NK-92 (cell line): ENCODE results near the gene DUSP8.

Source experiments
- DNase-seq: peaks from one replicate; lab custom pipeline; 2025; ENCODE audit not compliant: unreplicated experiment; lab: John Stamatoyannopoulos, UW

DUSP8 gene

DNA sequence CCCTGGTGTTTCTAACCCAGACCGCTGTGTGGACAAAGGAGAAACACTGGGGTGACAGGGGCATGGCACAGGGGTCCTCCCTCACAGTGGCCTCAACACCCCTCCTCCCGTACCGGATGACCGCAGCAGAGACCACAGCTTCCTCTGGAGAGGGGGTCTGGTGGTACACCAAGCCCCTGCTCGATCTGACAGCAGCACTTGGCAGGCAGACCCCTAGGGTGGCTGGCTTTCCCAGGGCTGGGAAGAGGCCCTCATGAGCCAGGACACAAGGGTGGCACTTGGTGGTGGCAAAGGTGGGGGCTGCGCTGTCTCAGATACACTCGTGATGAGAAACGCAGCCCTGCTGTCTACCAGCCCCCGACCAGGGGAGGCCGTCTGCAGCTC lies 38.7 kb downstream of the DUSP8 start:
- DNase-seq: no peak

- no peak for DNase-seq
These were observed 39.3 kb downstream of the DUSP8 start for GRCh38 chr11:1532606-1533341.

GRCh38 chr11:1532014-1532586 lies 40.0 kb downstream of the DUSP8 start:
- no peak for DNase-seq

- DNase-seq: no peak
These were observed 40.5 kb downstream of the DUSP8 start for GRCh38 chr11:1531449-1532013.

GRCh38 chr11:1530686-1531448 lies 41.2 kb downstream of the DUSP8 start:
- no peak for DNase-seq

- DNase-seq: no peak
These were observed 42.3 kb downstream of the DUSP8 start for GRCh38 chr11:1529774-1530173.

- DNase-seq: no peak
These were observed 42.8 kb downstream of the DUSP8 start for GRCh38 chr11:1529286-1529685.

DNA sequence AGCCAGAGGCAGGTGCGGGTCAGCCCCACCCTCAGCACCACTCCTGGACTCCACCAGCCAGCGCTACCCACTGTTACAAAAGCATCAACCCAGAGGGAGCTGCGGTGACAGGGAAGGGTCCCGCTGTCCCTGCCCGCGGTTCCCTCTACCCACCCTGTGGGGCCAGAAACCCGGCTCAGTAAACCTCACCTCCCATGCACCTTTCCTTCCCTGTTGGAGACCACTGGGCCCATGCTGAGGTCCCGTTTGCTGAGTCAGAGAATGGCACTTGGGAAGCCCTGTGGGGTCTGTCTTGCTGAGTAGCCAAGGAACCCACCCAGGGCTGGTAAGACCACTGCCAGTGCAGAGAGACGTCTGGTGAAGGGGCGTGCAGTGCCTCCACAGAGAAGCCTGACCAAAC lies 43.4 kb downstream of the DUSP8 start:
- no peak for DNase-seq

- no peak for DNase-seq
These were observed 45.3 kb downstream of the DUSP8 start for GRCh38 chr11:1526785-1527184.

DNA sequence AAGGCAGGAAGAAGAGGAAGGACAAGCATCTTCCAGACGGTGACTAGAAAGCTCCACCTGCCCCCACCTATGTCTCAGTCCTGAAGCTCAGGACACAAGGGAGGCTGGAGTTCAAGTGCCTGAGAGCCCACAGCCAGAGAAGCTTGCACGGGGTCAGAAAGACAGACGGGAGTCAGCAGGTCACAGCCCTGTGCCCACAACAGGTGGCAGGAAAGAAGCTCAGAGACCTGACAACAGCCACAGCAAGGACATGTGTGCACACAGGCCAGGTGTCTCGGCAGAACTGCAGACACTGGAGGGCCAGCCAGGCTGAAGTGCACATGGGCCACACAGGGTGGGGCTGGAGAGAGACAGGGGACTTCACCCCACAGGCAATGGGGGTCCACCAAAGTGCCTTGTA lies 48.3 kb downstream of the DUSP8 start:
- no peak for DNase-seq

DNA sequence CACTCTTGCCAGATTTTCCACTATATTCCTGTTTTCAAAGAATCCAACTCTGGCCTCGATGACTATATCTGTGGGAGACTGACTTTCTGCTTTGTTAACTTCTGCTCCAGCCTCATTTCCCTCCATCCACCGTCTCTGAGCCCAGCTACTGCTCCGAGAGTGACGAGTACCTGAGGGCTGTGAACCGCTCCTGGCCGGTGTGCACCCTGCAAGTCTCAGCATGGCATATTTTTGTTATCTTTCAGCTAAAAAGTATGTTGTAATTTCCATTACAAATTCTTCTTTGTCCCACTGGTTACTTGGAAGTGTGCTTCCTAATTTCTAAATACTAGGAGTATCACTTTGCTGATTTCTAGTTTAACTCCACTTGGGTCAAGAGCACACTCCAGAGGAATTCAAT lies 49.0 kb downstream of the DUSP8 start:
- DNase-seq: no peak

DNA sequence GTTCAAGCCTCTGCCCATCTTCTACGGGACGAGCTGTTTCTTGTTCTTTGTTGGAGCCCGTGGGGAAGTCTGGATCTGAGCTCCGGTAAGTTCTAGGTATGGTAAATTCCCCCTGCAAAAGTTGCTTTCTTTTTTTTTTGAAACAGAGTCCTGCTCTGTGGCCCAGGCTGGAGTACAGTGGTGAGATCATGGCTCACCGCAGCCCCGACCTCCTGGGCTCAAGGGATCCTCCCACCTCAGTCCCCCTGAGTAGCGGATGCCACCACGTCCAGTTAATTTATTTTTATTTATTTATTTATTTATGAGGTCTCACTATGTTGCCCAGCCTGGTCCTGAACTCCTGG lies 50.0 kb downstream of the DUSP8 start:
- no peak for DNase-seq

DNA sequence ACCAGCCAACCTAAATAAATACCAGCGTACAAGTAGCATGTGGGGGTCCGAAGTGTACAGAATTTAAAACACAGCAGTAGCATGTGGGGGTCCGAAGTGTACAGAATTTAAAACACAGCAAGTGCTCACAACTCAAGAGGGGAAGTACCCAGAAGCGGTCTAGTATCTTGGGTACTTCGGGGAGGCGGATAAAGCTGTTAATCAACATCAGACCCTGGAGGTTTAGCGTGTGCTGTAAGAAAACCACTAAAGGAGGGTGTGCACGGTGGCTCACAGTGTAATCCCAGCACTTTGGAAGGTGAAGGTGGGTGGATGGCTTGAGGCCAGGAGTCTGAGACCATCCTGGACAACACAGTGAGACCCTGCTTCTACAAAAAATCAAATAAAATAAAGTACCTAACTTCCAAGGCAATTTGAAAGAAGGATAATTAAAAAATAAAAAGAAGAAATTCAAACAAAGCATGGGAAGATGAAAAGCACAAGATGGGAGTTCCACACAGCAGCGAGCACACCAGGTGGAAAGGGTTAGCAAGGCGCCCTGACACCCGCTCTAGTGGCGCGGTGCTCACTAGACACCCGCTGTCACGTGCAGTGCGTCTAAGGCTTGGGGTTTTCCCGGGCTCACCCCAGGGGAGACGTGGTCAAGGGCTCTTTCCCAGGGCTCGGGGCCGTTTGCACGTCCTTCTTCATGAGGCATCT lies 50.5 kb downstream of the DUSP8 start:
- DNase-seq: no peak

- no peak for DNase-seq
These were observed 51.3 kb downstream of the DUSP8 start for GRCh38 chr11:1520663-1521267.

- DNase-seq: no peak
These were observed 51.8 kb downstream of the DUSP8 start for GRCh38 chr11:1520209-1520662.

DNA sequence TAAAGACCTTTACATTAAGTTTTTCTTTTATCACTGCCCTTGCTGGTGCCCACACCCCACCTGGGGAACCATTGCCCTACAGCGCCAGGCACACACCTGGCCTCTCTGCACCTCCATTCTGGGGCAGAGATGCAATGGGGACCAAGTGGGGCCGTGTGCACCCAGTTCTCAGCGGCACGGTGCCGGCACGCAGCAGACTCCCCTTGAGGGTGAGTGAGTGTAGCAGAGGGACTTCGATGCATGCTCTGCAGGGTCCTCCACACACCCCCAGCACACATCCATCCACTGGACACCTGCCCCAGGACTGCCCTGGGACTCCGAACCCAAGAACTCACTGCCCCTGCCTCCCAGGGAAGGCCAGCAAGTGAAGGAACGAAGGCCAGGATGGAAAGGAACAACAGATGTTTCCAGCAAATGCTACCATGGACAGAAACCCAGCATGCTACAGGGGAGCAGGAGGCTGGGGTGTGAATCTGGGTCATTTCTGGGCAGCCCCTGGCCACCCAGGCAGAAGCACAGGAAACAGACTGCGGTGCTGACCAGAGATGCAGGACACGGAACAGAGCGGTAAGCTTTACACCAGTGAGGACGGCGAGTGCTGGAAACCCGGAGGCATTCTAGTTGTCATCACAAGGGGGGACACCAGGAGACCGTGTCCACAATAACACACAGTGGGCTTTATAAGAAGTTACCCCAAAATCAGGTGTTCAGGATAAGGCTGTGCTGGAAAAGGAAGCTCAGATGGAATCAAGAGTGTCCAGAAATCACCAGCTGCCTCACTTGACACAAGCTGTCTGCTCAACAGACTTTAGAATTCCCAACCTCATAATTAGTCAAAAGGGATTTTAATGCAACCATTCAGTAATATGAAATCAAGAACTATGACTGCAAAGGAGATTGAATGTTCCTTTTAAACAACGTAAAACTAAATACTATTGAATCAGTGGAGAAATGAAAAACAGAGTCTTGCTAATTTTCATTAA lies 52.8 kb downstream of the DUSP8 start:
- DNase-seq: no peak

DNA sequence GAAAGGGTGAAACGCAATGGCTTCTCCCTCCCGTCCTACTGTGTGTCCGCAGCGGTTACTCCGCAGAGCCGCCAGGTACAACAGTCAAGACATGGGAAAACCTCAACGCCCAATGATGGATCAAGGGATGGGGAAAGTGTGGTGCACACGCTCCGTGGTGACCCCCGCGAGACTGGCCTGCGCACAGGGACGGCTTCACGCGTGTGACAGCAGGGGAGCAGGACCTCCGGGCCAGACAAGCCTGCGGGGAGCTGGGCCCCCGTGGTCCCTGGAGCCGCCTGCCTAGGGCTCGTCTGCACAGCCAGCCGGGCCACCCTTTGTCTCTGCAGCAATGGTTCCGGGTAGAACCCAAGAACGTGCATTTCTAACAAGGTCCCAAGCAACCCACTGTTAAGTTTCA lies 53.8 kb downstream of the DUSP8 start:
- no peak for DNase-seq

- DNase-seq: no peak
These were observed 54.7 kb downstream of the DUSP8 start for GRCh38 chr11:1517117-1518005.
